ENCODE results near the gene GOLGA7B.

- TF ChIP-seq CTCF (conservative IDR thresholded peaks at IDR 0.05) (no peak), EZH2 (IDR thresholded peaks at IDR 0.05; ENCODE audit: low read depth) (no peak)
These were observed 14.2 kb downstream of the GOLGA7B start for GRCh38 chr10:97863808-97864207.
